A673 (cell line): ENCODE results near the gene NBEA. TPM values are rescaled to one million over a fixed set of nuclear protein-coding genes. Genes with fewer than 3 reads are reported as not detected.

Source experiments
- BruUV-seq: library from RNA; stranded (reverse); fragments of 400-500 nt; replicated peaks from 2 replicates; lab custom pipeline; 2021; lab: Mats Ljungman, UMichigan
- CTCF ChIA-PET: fragments of 300-600 bp; sonication (Branson Sonifier 250); formaldehyde crosslinking; loops from one replicate; lab custom pipeline; 2022; ENCODE audit warnings: antibody characterized with exemption; lab: Charles Lee
- POLR2A ChIA-PET: fragments of 300-600 bp; sonication (Branson Sonifier 250); formaldehyde crosslinking; loops from one replicate; lab custom pipeline; 2022; ENCODE audit warnings: antibody characterized with exemption; ENCODE audit not compliant: low non-redundant PET; lab: Charles Lee
- DNase-seq: peaks from one replicate; pipeline ENCODE4 v3.0.0-alpha.2; 2015; ENCODE audit warnings: low spot score
- H3K27ac ChIP-seq: fragments of 200-600 bp; sonication (generic); 2 replicates; pipeline ENCODE4 v1.5.1; 2016; ENCODE audit warnings: mixed run types, low read depth, mild to moderate bottlenecking, mixed read lengths, antibody characterized with exemption, low read length; ENCODE audit not compliant: poor library complexity, severe bottlenecking
- H3K27me3 ChIP-seq: fragments of 200-600 bp; sonication (generic); replicated peaks from 2 replicates; pipeline ENCODE4 v1.6.1; 2017; ENCODE audit warnings: mixed run types, low read depth, mild to moderate bottlenecking, mixed read lengths, antibody characterized with exemption, low read length; ENCODE audit not compliant: insufficient read depth, poor library complexity
- H3K36me3 ChIP-seq: fragments of 200-600 bp; sonication (generic); 2 replicates; pipeline ENCODE4 v1.6.1; 2016; ENCODE audit warnings: mixed run types, mild to moderate bottlenecking, mixed read lengths, antibody characterized with exemption, low read length; ENCODE audit not compliant: insufficient read depth, poor library complexity, severe bottlenecking
- H3K4me1 ChIP-seq: fragments of 200-600 bp; sonication (generic); 2 replicates; pipeline ENCODE4 v1.6.1; 2017; ENCODE audit warnings: mixed run types, mild to moderate bottlenecking, mixed read lengths, antibody characterized with exemption, low read length; ENCODE audit not compliant: insufficient read depth, poor library complexity, severe bottlenecking
- H3K4me3 ChIP-seq: fragments of 200-600 bp; sonication (generic); 2 replicates; pipeline ENCODE4 v1.5.1; 2016; ENCODE audit warnings: low read depth, mixed run types, mild to moderate bottlenecking, mixed read lengths, low read length; ENCODE audit not compliant: poor library complexity, severe bottlenecking
- H3K9me3 ChIP-seq: fragments of 200-600 bp; sonication (generic); 2 replicates; pipeline ENCODE4 v1.6.1; 2016; ENCODE audit warnings: mixed run types, low read depth, mild to moderate bottlenecking, mixed read lengths, antibody characterized with exemption, low read length; ENCODE audit not compliant: poor library complexity, severe bottlenecking
- CTCF ChIP-seq: fragments of 300-800, 200-600 bp; sonication (generic); conservative IDR thresholded peaks from 2 replicates; pipeline ENCODE4 v1.5.1; 2017; ENCODE audit warnings: low read depth, mild to moderate bottlenecking, antibody characterized with exemption, low read length, moderate library complexity, mixed read lengths
- EZH2 ChIP-seq: fragments of 200-600 bp; sonication (generic); IDR thresholded peaks from 2 replicates; pipeline ENCODE4 v1.6.1; 2017; ENCODE audit warnings: borderline replicate concordance, low read depth, mild to moderate bottlenecking, mixed read lengths, antibody characterized with exemption, low read length; ENCODE audit not compliant: poor library complexity, severe bottlenecking
- intact Hi-C: fragments of 100-400 bp; cut with micrococcal nuclease; formaldehyde crosslinking; loops from one replicate; pipeline ENCODE4 v1.10.0; 2022; ENCODE audit not compliant: unreplicated experiment
- total RNA-seq: library from RNA; stranded (reverse); gene quantifications from 2 replicates; pipeline ENCODE4 v1.2.3, GENCODE V29; 2021

NBEA gene
- total RNA-seq, 1 experiment from 2014 or later, result 4.2 TPM

GRCh38 chr13:35573639-35574038, 631.6 kb downstream of the NBEA start:
- H3K9me3 ChIP-seq, result no peaks in the 10 kb centered on the region
- CTCF ChIA-PET, result no interaction called here
- H3K4me1 ChIP-seq, result no peaks in the 10 kb centered on the region
- intact Hi-C loops, result no loop called here
- no peak for DNase-seq
- H3K27ac ChIP-seq, result no peak overlapping the region
- H3K27me3 ChIP-seq, result no peaks in the 10 kb centered on the region
- POLR2A ChIA-PET, result no interaction called here
- BruUV-seq, result no TSS peak
- no peaks in the 10 kb centered on the region for H3K36me3 ChIP-seq
- H3K4me3 ChIP-seq, result no peak overlapping the region
- TF ChIP-seq CTCF, result no peak

- no peaks in the 10 kb centered on the region for H3K9me3 ChIP-seq
- ChIA-PET POLR2A (no interaction called here), CTCF (no interaction called here)
- intact Hi-C loops, result no loop called here
- no peak overlapping the region for H3K4me3 ChIP-seq
- TF ChIP-seq CTCF, result no peak
- TF ChIP-seq EZH2, result no peak
- H3K27me3 ChIP-seq, result no peaks in the 10 kb centered on the region
- H3K27ac ChIP-seq, result no peak overlapping the region
- H3K4me1 ChIP-seq, result no peaks in the 10 kb centered on the region
- no peak for DNase-seq
- H3K36me3 ChIP-seq, result no peaks in the 10 kb centered on the region
- BruUV-seq, result no TSS peak
These were observed 650.4 kb downstream of the NBEA start for GRCh38 chr13:35592457-35592856.

- POLR2A ChIA-PET, result no interaction called here
- Histone ChIP-seq H3K27ac (no peak overlapping the region), H3K4me3 (no peak overlapping the region), H3K36me3 (no peaks in the 10 kb centered on the region), H3K9me3 (no peaks in the 10 kb centered on the region), H3K4me1 (no peaks in the 10 kb centered on the region), H3K27me3 (no peaks in the 10 kb centered on the region)
- DNase-seq, result no peak
- no TSS peak for BruUV-seq
- intact Hi-C loops, result no loop called here
- TF ChIP-seq EZH2 (no peak), CTCF (no peak)
- CTCF ChIA-PET, result no interaction called here
These were observed 651.6 kb downstream of the NBEA start for GRCh38 chr13:35593651-35594050.
